Epithelial cell of proximal tubule (primary cell): ENCODE measurements around the gene CD44. TPM values are rescaled to one million over a fixed set of nuclear protein-coding genes. Genes with fewer than 3 reads are reported as not detected.

Experiments used
- DNase-seq: peaks from one replicate; pipeline ENCODE4 v3.0.0-alpha.2; 2011; ENCODE audit warnings: low read depth
- H3K4me3 ChIP-seq: 2 replicates; pipeline ENCODE4 v1.5.1; 2011; ENCODE audit warnings: low read depth, mild to moderate bottlenecking, low read length
- CTCF ChIP-seq: conservative IDR thresholded peaks from 2 replicates; pipeline ENCODE4 v1.5.1; 2012; ENCODE audit warnings: low read depth, mild to moderate bottlenecking, low read length
- total RNA-seq: library from RNA; depleted of rRNA; stranded (reverse); fragments of >200 nt; gene quantifications from 2 replicates; pipeline ENCODE4 v1.2.3, GENCODE V29; 2015

CD44 gene
- total RNA-seq, 1 donor from 2014 or later: 296 TPM

- DNase-seq: no peak
- H3K4me3 ChIP-seq: no peak overlapping the region
- TF ChIP-seq CTCF: no peak
Measured at GRCh38 chr11:35157814-35158700, 19.1 kb downstream of the CD44 start.

GRCh38 chr11:35158701-35159510, 19.9 kb downstream of the CD44 start:
- no peak for TF ChIP-seq CTCF
- DNase-seq: no peak
- H3K4me3 ChIP-seq: no peak overlapping the region

GRCh38 chr11:35160246-35160824, 21.4 kb downstream of the CD44 start:
- H3K4me3 ChIP-seq: no peak overlapping the region
- no peak for TF ChIP-seq CTCF
- no peak for DNase-seq

GRCh38 chr11:35160902-35161597, 22.1 kb downstream of the CD44 start:
- DNase-seq: no peak
- TF ChIP-seq CTCF: no peak
- H3K4me3 ChIP-seq: no peak overlapping the region

GRCh38 chr11:35162745-35163144, 23.8 kb downstream of the CD44 start:
- H3K4me3 ChIP-seq: no peak overlapping the region
- DNase-seq: peak; percentile 79
- no peak for TF ChIP-seq CTCF

- no peak for TF ChIP-seq CTCF
- no peak overlapping the region for H3K4me3 ChIP-seq
- peak; percentile 98 for DNase-seq
Measured at GRCh38 chr11:35163209-35163608, 24.2 kb downstream of the CD44 start.
